ENCODE data around the gene CRISPLD2. TPM values are rescaled to one million over a fixed set of nuclear protein-coding genes. Genes with fewer than 3 reads are reported as not detected.
A peak's percentile ranks its signal among the peaks of the same experiment; 100 is the strongest.

CRISPLD2 gene
- total RNA-seq, 4 donors from 2014 or later, result 174 to 411 (median 219) TPM

DNA sequence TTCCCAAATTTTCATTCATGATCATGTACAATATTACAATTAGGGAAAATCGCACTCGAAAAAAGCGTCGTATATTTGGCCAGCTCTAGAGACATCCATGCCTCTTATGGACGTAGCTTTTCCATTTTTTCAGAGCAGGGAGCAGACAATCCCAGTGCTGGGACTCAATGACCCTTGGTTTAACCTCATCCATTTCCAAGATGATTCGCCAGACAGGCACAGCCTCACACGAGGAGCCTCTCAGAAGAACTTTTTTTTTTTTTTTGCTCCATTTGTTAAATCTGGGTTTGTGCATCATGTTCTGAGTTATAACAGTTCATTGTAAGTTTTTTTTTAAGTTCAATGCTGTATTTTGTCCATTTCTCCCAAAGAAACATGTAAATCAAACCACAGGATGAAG is 99.5 kb downstream of the CRISPLD2 start:
- peaks cover 0 to 48% (median 17%) of the 10 kb centered on the region in 3 donors for H3K4me1 ChIP-seq
- H3K4me3 ChIP-seq, result no peak overlapping the region
- no peaks in the 10 kb centered on the region for H3K27me3 ChIP-seq
- peak overlapping the region in 2 of 4 donors; percentile 23 to 41 for H3K27ac ChIP-seq
- no peaks in the 10 kb centered on the region for H3K9me3 ChIP-seq
- ATAC-seq, result no peak
- H3K36me3 ChIP-seq, result no peaks in the 10 kb centered on the region
- 41 to 63% methylated on average over 7 of the region's 7 CpGs for WGBS, 2 donors (ENCODE audit: low coverage in 1 of 2)
- no peak for TF ChIP-seq POLR2AphosphoS5 (IDR thresholded peaks at IDR 0.05)

DNA sequence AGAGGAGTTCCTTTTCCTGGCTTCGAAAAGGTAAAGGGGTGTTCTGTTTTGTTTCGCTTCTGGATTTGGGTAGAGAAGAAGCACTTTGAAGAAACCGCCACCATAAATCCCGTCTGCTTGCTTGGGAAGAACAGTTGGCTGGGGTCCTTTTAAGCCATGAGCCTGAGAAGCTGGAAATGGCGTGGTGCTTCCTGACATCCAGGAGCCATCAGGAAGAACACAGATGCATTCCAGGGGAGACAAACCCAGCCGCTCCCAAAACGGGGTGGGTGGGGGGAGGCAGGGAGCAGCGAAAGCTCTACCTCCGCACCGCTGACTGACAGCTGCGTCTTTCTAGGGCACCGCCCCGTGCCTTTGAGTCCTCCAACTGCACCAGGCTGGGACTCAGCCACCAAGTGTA is 99.9 kb downstream of the CRISPLD2 start:
- Histone ChIP-seq H3K27ac (peak overlapping the region in 2 of 4 donors; percentile 41 to 42), H3K4me1 (peaks cover 0 to 48% (median 17%) of the 10 kb centered on the region in 3 donors), H3K27me3 (no peaks in the 10 kb centered on the region), H3K36me3 (no peaks in the 10 kb centered on the region), H3K4me3 (no peak overlapping the region), H3K9me3 (no peaks in the 10 kb centered on the region)
- no peak for ATAC-seq
- TF ChIP-seq EP300 (IDR thresholded peaks at IDR 0.05) (no peak), POLR2A (IDR thresholded peaks at IDR 0.05) (no peak), POLR2AphosphoS5 (IDR thresholded peaks at IDR 0.05) (no peak)
- TF ChIP-seq, protein P1, sequence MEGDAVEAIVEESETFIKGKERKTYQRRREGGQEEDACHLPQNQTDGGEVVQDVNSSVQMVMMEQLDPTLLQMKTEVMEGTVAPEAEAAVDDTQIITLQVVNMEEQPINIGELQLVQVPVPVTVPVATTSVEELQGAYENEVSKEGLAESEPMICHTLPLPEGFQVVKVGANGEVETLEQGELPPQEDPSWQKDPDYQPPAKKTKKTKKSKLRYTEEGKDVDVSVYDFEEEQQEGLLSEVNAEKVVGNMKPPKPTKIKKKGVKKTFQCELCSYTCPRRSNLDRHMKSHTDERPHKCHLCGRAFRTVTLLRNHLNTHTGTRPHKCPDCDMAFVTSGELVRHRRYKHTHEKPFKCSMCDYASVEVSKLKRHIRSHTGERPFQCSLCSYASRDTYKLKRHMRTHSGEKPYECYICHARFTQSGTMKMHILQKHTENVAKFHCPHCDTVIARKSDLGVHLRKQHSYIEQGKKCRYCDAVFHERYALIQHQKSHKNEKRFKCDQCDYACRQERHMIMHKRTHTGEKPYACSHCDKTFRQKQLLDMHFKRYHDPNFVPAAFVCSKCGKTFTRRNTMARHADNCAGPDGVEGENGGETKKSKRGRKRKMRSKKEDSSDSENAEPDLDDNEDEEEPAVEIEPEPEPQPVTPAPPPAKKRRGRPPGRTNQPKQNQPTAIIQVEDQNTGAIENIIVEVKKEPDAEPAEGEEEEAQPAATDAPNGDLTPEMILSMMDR (IDR thresholded peaks at IDR 0.05), result no peak
- 61 to 80% methylated on average over 1 to 4 of the region's 13 CpGs for WGBS, 2 donors (ENCODE audit: low coverage in 1 of 2)

- no peak overlapping the region for H3K4me3 ChIP-seq
- peak overlapping the region in 1 of 4 donors; percentile 42 for H3K27ac ChIP-seq
- 81 to 95% methylated on average over 3 to 5 of the region's 8 CpGs for WGBS, 2 donors (ENCODE audit: low coverage in 1 of 2)
- ATAC-seq, result no peak
- TF ChIP-seq, protein P1 (IDR thresholded peaks at IDR 0.05), result no peak
- TF ChIP-seq EP300 (IDR thresholded peaks at IDR 0.05) (no peak), POLR2A (IDR thresholded peaks at IDR 0.05) (no peak), POLR2AphosphoS5 (IDR thresholded peaks at IDR 0.05) (no peak)
- H3K36me3 ChIP-seq, result no peaks in the 10 kb centered on the region
- no peaks in the 10 kb centered on the region for H3K27me3 ChIP-seq
- no peaks in the 10 kb centered on the region for H3K9me3 ChIP-seq
- peaks cover 0 to 49% (median 18%) of the 10 kb centered on the region in 3 donors for H3K4me1 ChIP-seq
These were observed 100.5 kb downstream of the CRISPLD2 start for GRCh38 chr16:84920333-84920732.

- Histone ChIP-seq H3K36me3 (no peaks in the 10 kb centered on the region), H3K27me3 (no peaks in the 10 kb centered on the region), H3K9me3 (no peaks in the 10 kb centered on the region), H3K27ac (peak overlapping the region in 3 of 4 donors; percentile 74 to 80 (median 78)), H3K4me1 (peaks cover 0 to 49% (median 18%) of the 10 kb centered on the region in 3 donors), H3K4me3 (no peak overlapping the region)
- WGBS, 2 donors (ENCODE audit: low coverage in 1 of 2), result no CpG with 5 or more reads among the region's 19 CpGs
- ATAC-seq, result peak; percentile 84
- TF ChIP-seq POLR2A (IDR thresholded peaks at IDR 0.05) (no peak), POLR2AphosphoS5 (IDR thresholded peaks at IDR 0.05) (peak; percentile 19)
These were observed 102.8 kb downstream of the CRISPLD2 start for GRCh38 chr16:84922351-84923120.

GRCh38 chr16:84924331-84925091 is 104.7 kb downstream of the CRISPLD2 start:
- Histone ChIP-seq H3K27me3 (no peaks in the 10 kb centered on the region), H3K36me3 (no peaks in the 10 kb centered on the region), H3K9me3 (no peaks in the 10 kb centered on the region), H3K27ac (peak overlapping the region in 3 of 4 donors; percentile 12 to 80 (median 48)), H3K4me1 (peaks cover 0 to 69% (median 33%) of the 10 kb centered on the region in 3 donors), H3K4me3 (no peak overlapping the region)
- ATAC-seq, result no peak
- WGBS, 2 donors (ENCODE audit: low coverage in 1 of 2), result 67 to 77% methylated on average over 4 to 8 of the region's 23 CpGs
- TF ChIP-seq, protein P1 (IDR thresholded peaks at IDR 0.05), result no peak
- TF ChIP-seq POLR2AphosphoS5 (IDR thresholded peaks at IDR 0.05), result no peak
- TF ChIP-seq EP300 (IDR thresholded peaks at IDR 0.05), result no peak
- no peak for TF ChIP-seq POLR2A (IDR thresholded peaks at IDR 0.05)
